DOHH2 (cell line): ENCODE results near the gene MIXL1.

Experiments
- EZH2phosphoT487 ChIP-seq: fragments of 200-600 bp; sonication (generic); IDR thresholded peaks from 2 replicates; pipeline ENCODE4 v1.6.1; 2017; ENCODE audit warnings: borderline replicate concordance, mild to moderate bottlenecking, antibody characterized with exemption, low read length, moderate library complexity, mixed read lengths
- TF ChIP-seq, protein P1 (sequence below): fragments of 200-600 bp; sonication (generic); IDR thresholded peaks from one replicate; pipeline ENCODE4 v1.5.1; 2014; ENCODE audit warnings: antibody characterized with exemption, mild to moderate bottlenecking, low read depth, low read length; ENCODE audit not compliant: poor library complexity, severe bottlenecking

GRCh38 chr1:226274138-226274537 lies 50.7 kb downstream of the MIXL1 start:
- TF ChIP-seq, protein P1, sequence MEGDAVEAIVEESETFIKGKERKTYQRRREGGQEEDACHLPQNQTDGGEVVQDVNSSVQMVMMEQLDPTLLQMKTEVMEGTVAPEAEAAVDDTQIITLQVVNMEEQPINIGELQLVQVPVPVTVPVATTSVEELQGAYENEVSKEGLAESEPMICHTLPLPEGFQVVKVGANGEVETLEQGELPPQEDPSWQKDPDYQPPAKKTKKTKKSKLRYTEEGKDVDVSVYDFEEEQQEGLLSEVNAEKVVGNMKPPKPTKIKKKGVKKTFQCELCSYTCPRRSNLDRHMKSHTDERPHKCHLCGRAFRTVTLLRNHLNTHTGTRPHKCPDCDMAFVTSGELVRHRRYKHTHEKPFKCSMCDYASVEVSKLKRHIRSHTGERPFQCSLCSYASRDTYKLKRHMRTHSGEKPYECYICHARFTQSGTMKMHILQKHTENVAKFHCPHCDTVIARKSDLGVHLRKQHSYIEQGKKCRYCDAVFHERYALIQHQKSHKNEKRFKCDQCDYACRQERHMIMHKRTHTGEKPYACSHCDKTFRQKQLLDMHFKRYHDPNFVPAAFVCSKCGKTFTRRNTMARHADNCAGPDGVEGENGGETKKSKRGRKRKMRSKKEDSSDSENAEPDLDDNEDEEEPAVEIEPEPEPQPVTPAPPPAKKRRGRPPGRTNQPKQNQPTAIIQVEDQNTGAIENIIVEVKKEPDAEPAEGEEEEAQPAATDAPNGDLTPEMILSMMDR = no peak
- TF ChIP-seq EZH2phosphoT487 = no peak
